Measurements from ENCODE around the gene WDR47.

DNA sequence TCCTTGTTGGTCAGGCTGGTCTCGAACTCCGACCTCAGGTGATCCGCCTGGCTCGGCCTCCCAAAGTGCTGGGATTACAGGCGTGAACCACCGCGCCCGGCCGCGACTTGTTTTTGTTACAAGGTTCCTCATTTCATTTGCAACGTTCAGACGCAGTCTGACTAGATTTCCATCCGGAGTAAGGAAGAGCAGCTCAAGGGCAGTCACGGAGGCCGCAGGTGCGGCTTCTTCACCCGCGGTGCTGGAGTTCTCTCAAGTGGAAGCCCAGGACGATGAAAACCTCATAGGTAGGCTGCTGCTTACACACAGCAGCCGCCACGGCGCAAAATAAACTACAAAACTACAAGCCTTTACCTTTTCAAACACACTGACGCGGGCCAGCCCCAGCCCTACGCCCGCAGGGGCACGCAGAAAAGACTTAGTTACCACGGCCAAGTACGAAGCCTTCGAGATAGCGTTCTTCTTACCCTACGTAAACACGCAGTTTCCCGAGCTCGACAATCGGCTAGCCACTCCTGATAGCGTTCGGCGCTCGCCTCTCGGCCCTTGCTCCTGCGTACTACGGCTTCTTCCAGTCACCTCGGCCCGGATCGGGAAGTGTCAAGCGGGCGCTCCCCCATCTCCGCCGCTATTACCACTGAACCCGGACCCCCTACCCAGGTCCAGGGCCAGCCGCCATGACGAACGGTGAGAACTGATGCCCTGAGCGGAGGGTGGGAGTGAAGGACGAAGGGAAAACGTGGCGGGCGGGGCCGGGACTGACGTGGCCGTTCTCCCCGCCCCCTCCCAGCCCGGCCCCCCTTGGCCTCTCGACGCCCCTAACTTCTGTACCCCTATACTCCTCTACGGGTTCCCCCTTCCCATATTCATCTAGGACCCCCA is 48.5 kb upstream of the WDR47 start, which contains the start of gene TMEM167B:
- TF ChIP-seq EZH2phosphoT487 (IDR thresholded peaks at IDR 0.05; ENCODE audit: low read length) (no peak), EZH2 (optimal IDR thresholded peaks at IDR 0.05; ENCODE audit: low read depth, low read length) (no peak), CTCF (IDR thresholded peaks at IDR 0.05; ENCODE audit: low read length) (no peak)
